Measurements from ENCODE around the gene MAP2K7.

DNA sequence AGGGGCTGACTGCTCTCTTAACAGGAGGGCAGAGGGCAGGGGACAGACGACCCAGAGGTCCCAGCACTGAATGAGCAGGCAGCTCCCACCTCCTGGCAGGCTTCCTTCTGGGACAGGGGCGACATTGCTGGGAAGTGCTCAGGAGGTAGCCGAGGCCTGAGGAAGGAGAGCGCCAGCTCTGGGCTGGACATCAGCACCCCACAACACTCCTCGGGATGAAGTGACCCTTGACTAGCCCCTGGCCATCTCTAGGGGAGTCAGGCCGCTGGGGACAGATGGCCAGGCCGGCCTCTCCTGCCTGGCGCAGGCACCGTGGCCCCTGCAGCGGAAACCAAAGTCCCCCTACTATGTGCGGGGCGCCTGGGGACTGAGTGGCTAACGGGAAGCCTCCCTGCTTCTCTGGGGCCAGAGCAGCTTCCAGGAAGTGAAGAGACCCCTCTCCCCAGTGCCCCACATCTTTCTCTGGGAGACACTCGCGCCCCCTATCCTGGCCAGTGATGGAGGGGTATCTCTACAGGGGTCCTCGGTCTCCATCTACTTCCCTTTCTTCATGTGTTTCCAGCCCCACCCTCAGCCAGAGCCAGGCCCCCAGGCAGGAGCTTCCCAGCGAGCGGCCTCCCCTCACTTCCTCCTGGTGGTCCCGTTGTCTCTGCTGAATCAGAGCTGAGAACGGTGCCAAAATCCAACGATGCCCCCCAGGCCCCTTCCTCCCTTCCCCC, 39.5 kb upstream of the MAP2K7 start:
- no peak for TF ChIP-seq ZNF114 (tag by site-specific recombination; IDR thresholded peaks at IDR 0.05)
- no peak for TF ChIP-seq ZNF24 (tag by site-specific recombination; IDR thresholded peaks at IDR 0.05)
- no peak for TF ChIP-seq ZNF580 (tag by site-specific recombination; IDR thresholded peaks at IDR 0.05)

Data from HEK293 (cell line).